Measurements from ENCODE around the gene RPL18.

Gene RPL18

DNA sequence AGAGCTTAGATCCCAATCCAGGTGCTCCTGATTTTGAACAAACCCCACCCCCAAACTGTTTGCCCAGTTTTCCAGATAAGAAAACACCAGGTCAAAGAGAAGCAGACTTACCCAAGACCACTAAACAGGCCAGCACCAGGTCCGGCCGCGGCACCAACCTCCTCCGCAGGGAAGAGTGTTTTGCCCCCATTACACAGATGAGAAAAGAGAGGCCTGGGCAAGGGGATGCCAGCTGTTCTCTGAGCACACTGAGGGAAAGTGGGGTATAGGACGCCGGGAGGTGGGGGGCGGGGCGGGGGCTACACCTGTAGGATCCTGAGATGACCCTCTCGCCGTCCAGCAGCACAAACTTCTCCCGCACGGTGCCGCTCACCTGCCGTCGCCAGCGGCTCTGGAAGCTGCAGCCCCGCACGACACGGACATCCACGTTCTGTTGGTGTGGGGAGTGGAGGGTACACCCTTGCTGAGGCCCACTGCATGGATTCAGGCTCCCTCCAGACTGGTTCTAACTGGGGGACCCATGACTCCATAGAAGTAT is 9.3 kb downstream of the RPL18 start:
- TF ChIP-seq, protein P1, sequence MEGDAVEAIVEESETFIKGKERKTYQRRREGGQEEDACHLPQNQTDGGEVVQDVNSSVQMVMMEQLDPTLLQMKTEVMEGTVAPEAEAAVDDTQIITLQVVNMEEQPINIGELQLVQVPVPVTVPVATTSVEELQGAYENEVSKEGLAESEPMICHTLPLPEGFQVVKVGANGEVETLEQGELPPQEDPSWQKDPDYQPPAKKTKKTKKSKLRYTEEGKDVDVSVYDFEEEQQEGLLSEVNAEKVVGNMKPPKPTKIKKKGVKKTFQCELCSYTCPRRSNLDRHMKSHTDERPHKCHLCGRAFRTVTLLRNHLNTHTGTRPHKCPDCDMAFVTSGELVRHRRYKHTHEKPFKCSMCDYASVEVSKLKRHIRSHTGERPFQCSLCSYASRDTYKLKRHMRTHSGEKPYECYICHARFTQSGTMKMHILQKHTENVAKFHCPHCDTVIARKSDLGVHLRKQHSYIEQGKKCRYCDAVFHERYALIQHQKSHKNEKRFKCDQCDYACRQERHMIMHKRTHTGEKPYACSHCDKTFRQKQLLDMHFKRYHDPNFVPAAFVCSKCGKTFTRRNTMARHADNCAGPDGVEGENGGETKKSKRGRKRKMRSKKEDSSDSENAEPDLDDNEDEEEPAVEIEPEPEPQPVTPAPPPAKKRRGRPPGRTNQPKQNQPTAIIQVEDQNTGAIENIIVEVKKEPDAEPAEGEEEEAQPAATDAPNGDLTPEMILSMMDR (IDR thresholded peaks at IDR 0.05; ENCODE audit: borderline replicate concordance, insufficient read depth, low read depth, low read length): no peak

DNA sequence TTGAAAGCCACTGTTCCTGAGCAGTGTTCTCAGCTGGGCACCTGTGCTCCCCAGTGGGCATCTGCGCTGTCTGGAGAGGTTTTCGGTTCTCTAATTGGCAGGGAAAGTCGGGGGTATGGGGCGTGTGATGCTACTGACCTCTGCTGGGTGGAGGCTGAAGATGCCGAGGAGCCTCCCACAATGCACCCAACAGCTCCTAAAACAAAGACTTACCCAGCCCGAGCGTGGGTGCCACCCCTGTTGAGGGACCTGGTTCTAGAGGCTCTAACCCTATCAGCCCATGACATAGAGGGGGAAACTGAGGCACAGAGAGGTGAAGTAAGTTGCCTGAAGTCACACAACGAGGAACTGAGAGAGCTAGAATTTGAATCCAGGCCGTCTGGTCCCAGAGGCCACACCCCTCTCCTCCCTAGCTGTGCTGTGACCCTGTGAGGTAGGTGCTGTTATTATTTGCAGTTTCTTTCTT is 10.1 kb downstream of the RPL18 start:
- TF ChIP-seq, protein P1 (IDR thresholded peaks at IDR 0.05; ENCODE audit: borderline replicate concordance, insufficient read depth, low read depth, low read length): peak; percentile 75
- no peak overlapping the region for H3K4me3 ChIP-seq (ENCODE audit: low read depth, low read length)

More for the DNA sequence above, 9.3 kb downstream of the RPL18 start:
- no peak overlapping the region for H3K4me3 ChIP-seq (ENCODE audit: low read depth, low read length)

DNA sequence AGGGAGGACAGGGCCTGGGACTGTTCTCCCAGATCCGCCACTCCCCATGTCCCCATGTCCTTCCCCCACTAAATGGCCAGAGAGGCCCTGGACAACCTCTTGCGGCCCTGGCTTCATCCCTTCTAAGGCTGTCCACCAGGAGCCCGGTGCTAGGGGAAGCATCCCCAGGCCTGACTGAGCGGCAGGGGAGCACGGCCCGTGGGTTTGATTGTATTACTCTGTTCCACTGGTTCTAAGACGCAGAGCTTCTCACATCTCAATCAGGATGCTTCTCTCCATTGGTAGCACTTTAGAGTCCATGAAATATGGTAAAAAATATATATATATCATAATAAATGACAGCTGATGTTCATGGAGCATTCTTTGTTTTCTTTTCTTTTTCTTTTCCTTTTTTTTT is 11.6 kb downstream of the RPL18 start:
- no peak overlapping the region for H3K4me3 ChIP-seq (ENCODE audit: low read depth, low read length)
- TF ChIP-seq, protein P1 (IDR thresholded peaks at IDR 0.05; ENCODE audit: borderline replicate concordance, insufficient read depth, low read depth, low read length): no peak

DNA sequence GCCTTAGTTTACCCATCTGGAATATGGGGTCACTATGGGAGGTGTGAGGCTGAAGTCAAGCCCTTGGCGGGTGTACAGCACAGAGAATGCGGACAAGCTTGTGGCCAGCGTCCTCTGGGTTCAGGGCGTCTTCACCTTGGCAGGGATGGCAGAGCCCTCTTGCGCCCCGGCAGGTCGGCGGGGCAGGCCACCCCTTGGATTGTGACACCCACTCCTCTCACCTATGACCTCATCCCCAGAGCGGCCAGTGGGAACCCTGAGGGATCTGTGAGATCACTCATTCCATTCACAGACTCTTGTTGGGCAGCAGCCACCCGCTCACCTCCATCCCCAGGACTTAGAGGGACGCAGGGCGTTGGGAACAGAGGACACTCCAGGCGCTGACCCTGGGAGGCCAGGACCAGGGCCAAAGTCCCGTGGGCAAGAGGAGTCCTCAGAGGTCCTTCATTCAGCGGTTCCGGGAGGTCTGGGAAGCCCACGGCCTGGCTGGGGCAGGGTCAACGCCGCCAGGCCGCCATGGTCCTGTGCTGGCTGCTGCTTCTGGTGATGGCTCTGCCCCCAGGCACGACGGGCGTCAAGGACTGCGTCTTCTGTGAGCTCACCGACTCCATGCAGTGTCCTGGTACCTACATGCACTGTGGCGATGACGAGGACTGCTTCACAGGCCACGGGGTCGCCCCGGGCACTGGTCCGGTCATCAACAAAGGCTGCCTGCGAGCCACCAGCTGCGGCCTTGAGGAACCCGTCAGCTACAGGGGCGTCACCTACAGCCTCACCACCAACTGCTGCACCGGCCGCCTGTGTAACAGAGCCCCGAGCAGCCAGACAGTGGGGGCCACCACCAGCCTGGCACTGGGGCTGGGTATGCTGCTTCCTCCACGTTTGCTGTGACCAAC is 12.3 kb downstream of the RPL18 start, which contains the start of gene SPACA4:
TSS of gene SPACA4 (plus strand) at position 280 of the 896 bp plus-strand sequence. CDS start at position 517, 237 bp downstream.
- H3K4me3 ChIP-seq (ENCODE audit: low read depth, low read length): no peak within 1 kb of the TSS
- TF ChIP-seq, protein P1 (IDR thresholded peaks at IDR 0.05; ENCODE audit: borderline replicate concordance, insufficient read depth, low read depth, low read length): no peak

DNA sequence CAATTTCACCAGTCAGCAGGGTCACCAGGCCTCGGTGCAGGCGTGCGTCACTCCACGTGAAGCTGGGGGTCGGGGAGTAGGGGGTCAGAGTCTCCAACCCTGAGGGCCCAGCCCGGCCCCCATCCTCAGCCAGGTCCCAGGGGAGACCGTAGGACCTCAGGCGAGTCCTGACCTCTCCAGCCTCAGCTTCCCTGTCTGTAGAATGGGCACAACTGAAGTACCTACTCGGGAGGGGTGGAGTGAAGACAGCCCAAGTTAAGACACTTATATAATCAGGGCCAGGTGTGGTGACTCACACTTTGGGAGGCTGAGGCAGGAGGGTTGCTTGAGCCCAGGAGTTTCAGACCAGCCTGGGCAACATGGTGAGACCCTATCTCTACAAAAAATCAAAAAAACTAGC is 15.1 kb downstream of the RPL18 start:
- TF ChIP-seq, protein P1 (IDR thresholded peaks at IDR 0.05; ENCODE audit: borderline replicate concordance, insufficient read depth, low read depth, low read length): no peak
- no peak overlapping the region for H3K4me3 ChIP-seq (ENCODE audit: low read depth, low read length)

DNA sequence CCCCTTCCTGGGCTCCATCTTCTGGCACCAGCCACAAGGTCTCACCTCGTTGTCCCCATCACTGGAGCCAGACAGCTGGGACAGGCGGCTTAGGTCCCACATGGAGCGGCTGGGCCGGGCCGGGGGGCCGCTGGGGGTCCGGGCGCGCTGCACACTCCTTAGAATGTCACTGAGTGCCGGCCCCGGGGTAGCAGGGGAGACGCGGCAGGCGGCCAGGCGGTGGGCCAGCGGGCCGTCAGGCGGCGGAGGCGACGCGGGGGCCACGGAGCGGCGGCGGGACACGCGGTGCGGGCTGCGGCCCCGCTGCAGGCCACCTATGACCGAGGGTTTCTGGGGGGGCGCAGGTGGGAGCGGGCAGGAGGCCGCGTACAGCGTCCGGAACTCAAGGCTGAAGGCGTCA is 15.5 kb downstream of the RPL18 start:
- TF ChIP-seq, protein P1 (IDR thresholded peaks at IDR 0.05; ENCODE audit: borderline replicate concordance, insufficient read depth, low read depth, low read length): no peak
- no peak overlapping the region for H3K4me3 ChIP-seq (ENCODE audit: low read depth, low read length)

Measured in GM12875 (cell line).